Measurements from ENCODE around the gene AJM1. TPM values are rescaled to one million over a fixed set of nuclear protein-coding genes. Genes with fewer than 3 reads are reported as not detected.

Gene AJM1
- total RNA-seq, 1 donor from 2014 or later: 1.0 TPM

GRCh38 chr9:136808075-136808805 is 34.0 kb upstream of the AJM1 start:
- DNase-seq: peak; percentile 35

- peak; percentile 49 for DNase-seq
These were observed 33.5 kb upstream of the AJM1 start for GRCh38 chr9:136808806-136809158.

GRCh38 chr9:136814725-136815421 is 27.4 kb upstream of the AJM1 start:
- no peak for DNase-seq

- DNase-seq: no peak
These were observed 26.9 kb upstream of the AJM1 start for GRCh38 chr9:136815422-136815782.

GRCh38 chr9:136820971-136821825 is 21.1 kb upstream of the AJM1 start:
- DNase-seq: peak; percentile 24

GRCh38 chr9:136821826-136822544 is 20.3 kb upstream of the AJM1 start:
- no peak for DNase-seq

GRCh38 chr9:136823136-136824046 is 18.9 kb upstream of the AJM1 start:
- DNase-seq: no peak

GRCh38 chr9:136824496-136825225 is 17.6 kb upstream of the AJM1 start:
- DNase-seq: no peak

GRCh38 chr9:136825295-136826187 is 16.7 kb upstream of the AJM1 start:
- no peak for DNase-seq

- no peak for DNase-seq
These were observed 16.1 kb upstream of the AJM1 start for GRCh38 chr9:136826188-136826541.

- DNase-seq: no peak
These were observed 15.3 kb upstream of the AJM1 start for GRCh38 chr9:136826703-136827582.

- no peak for DNase-seq
These were observed 14.3 kb upstream of the AJM1 start for GRCh38 chr9:136827794-136828473.

GRCh38 chr9:136828474-136829140 is 13.7 kb upstream of the AJM1 start:
- DNase-seq: no peak

GRCh38 chr9:136829412-136829811 is 12.9 kb upstream of the AJM1 start:
- no peak for DNase-seq

- DNase-seq: no peak
These were observed 12.0 kb upstream of the AJM1 start for GRCh38 chr9:136829981-136830885.

GRCh38 chr9:136831002-136831719 is 11.1 kb upstream of the AJM1 start:
- DNase-seq: no peak

Measured in dermis blood vessel endothelial cell (primary cell).